Measurements from ENCODE around the gene CX3CR1.

Gene CX3CR1

GRCh38 chr3:39220407-39221140 is 59.3 kb downstream of the CX3CR1 start:
- DNase-seq: no peak

DNA sequence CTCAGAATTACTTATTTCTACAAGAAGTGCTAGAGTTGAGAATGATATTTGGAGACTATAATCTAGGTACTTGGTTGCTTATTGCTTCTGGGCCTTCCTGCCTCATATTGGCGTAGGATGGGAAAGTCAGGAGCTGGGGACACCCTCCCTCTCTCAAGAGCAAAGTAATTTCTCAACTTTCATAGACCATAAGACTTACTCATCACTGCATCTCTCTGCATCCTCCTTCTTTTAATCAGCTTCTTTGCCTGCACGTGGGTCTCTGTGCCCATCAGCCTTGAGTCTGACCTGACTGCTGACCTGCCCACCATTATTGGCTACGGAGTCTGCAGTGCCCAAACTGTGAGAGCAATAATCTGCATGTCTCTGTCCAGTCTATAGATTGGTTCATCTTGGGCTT is 60.1 kb downstream of the CX3CR1 start:
- no peak for DNase-seq

DNA sequence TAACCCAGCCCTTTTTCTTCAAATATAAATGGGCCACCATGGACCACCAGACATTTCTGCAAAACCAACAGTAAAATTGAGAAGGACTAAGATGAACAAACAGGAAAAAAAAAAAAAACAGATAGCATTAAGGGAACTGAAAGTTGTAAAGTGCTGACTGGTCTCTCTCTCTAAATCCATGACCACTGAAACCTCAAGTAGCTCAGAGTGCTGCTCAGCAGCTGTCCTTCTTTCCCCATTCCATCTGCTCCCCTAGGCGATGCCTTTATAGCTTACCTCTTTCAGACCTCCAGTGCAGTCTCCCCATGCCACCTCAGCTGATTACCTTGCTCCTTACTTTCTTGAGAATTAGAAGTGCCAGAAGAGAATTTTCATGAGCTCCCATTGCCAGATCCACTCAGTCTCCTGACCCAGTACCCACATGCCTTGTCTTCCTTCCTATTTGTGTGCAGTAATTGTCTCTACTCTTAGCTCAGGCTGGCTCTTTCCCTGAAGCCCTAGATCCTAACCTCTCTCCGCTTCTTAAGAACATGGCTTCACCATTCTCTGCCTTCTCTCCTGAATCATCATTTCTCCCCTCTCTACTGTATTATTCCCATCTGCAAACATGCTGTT is 63.6 kb downstream of the CX3CR1 start:
- DNase-seq: no peak

DNA sequence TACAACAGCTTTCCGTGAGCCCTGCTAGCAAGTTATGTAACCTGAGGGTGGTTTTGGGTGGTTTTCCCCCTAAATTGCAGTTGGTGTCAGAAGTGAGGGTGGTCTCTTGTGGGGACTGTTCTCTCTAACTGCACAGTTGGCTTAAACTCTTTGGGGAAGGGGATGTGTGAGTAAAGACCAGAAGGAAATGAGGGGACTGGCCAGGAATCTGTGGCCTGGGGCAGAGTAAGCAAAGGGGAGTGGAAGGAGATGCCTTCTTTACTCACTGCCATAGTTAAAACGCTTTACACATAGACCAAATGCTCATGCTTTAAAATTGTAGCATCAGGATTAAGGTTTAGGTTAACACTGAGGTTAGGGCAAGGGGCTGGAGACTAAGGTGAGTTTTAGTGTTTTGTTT is 66.2 kb downstream of the CX3CR1 start:
- no peak for DNase-seq

All from right forelimb (tissue), 1 donor.